K562 (cell line): ENCODE measurements around the gene NFATC3. TPM values are rescaled to one million over a fixed set of nuclear protein-coding genes. Genes with fewer than 3 reads are reported as not detected.

Source experiments
- ARID1B ChIP-seq: fragments of 450-650 bp; IDR thresholded peaks from 2 replicates; pipeline ENCODE4 v1.6.1; 2016; ENCODE audit warnings: antibody characterized with exemption, mild to moderate bottlenecking, inconsistent platforms
- ATF7 ChIP-seq: fragments of 450-650 bp; IDR thresholded peaks from 2 replicates; pipeline ENCODE4 v1.7.1; 2014; ENCODE audit warnings: mild to moderate bottlenecking, moderate library complexity
- EP300 ChIP-seq: IDR thresholded peaks from 2 replicates; pipeline ENCODE4 v1.6.1; 2012; ENCODE audit warnings: low read length, improper control_type of control experiment
- ESRRA ChIP-seq: fragments of 450-650 bp; IDR thresholded peaks from 2 replicates; pipeline ENCODE4 v1.6.1; 2014; ENCODE audit warnings: low read depth, mild to moderate bottlenecking, moderate library complexity, borderline replicate concordance
- HDAC1 ChIP-seq, 2 experiments: fragments of 450-650 bp; IDR thresholded peaks; 2 replicates each; pipeline ENCODE4 v1.6.1; 2016 to 2017; ENCODE audit warnings: inconsistent platforms in 1 of 2, mild to moderate bottlenecking in 1 of 2, moderate library complexity in 1 of 2
- KAT2B ChIP-seq: IDR thresholded peaks from one replicate; pipeline ENCODE4 v1.6.1; 2012; ENCODE audit warnings: low read depth, mild to moderate bottlenecking, control low read depth, inconsistent platforms, low read length, moderate library complexity
- MAFG ChIP-seq: fragments of 450-650 bp; conservative IDR thresholded peaks from 2 replicates; pipeline ENCODE4 v1.6.1; 2016; ENCODE audit warnings: missing genetic modification characterization, missing compliant biosample characterization
- MECOM ChIP-seq: fragments of 250-450 bp; sonication (Bioruptor Pico); IDR thresholded peaks from 2 replicates; pipeline ENCODE4 v1.8.0; 2022; ENCODE audit warnings: inconsistent platforms
- PHF21A ChIP-seq: fragments of 450-650 bp; IDR thresholded peaks from 2 replicates; pipeline ENCODE4 v1.6.1; 2017; ENCODE audit warnings: low read depth, borderline replicate concordance
- RB1 ChIP-seq: fragments of 450-650 bp; IDR thresholded peaks from 2 replicates; pipeline ENCODE4 v1.6.1; 2017; ENCODE audit warnings: low read depth, mild to moderate bottlenecking
- RBM25 ChIP-seq: fragments of 200-400 bp; formaldehyde crosslinking; IDR thresholded peaks from 2 replicates; pipeline ENCODE4 v1.6.1; 2018; ENCODE audit warnings: low read length, low read depth, moderate library complexity; ENCODE audit not compliant: severe bottlenecking
- SOX6 ChIP-seq: fragments of 450-650 bp; IDR thresholded peaks from 2 replicates; pipeline ENCODE4 v1.6.1; 2014; ENCODE audit warnings: mild to moderate bottlenecking
- SREBF1 ChIP-seq: fragments of 150-350 bp; IDR thresholded peaks from 2 replicates; pipeline ENCODE4 v1.6.1; 2014; ENCODE audit warnings: antibody characterized with exemption, low read depth, low read length, borderline replicate concordance
- SRF ChIP-seq, 2 experiments: fragments of 250-450, 450-650 bp in 1 of 2; sonication (Bioruptor Pico) in 1 of 2; sonication (generic) in 1 of 2; formaldehyde crosslinking; IDR thresholded peaks; 2 replicates each; pipeline versions ENCODE4 v1.5.0 to v1.5.1; 2020 to 2022; ENCODE audit warnings: mild to moderate bottlenecking in 1 of 2, missing genetic modification reagents in 1 of 2
- STAG1 ChIP-seq: sonication (generic); formaldehyde crosslinking; IDR thresholded peaks from 2 replicates; pipeline ENCODE4 v1.5.0; 2020; ENCODE audit warnings: missing genetic modification reagents, borderline replicate concordance
- TAF15 ChIP-seq: fragments of 200-400 bp; formaldehyde crosslinking; IDR thresholded peaks from 2 replicates; pipeline ENCODE4 v1.6.1; 2017; ENCODE audit warnings: mild to moderate bottlenecking, low read depth, low read length, moderate library complexity
- TCFL5 ChIP-seq: fragments of 250-450 bp; sonication (Bioruptor Pico); conservative IDR thresholded peaks from 2 replicates; pipeline ENCODE4 v1.6.1; 2021; ENCODE audit warnings: mild to moderate bottlenecking, moderate library complexity, matching md5 sums
- YBX1 ChIP-seq: fragments of 450-650 bp; IDR thresholded peaks from 2 replicates; pipeline ENCODE4 v1.7.1; 2016; ENCODE audit warnings: mild to moderate bottlenecking
- ZFX ChIP-seq: sonication (generic); formaldehyde crosslinking; IDR thresholded peaks from 2 replicates; pipeline ENCODE4 v1.8.0; 2022; ENCODE audit warnings: mild to moderate bottlenecking, missing genetic modification reagents, moderate library complexity
- ZNF143 ChIP-seq: sonication (generic); formaldehyde crosslinking; IDR thresholded peaks from 2 replicates; pipeline ENCODE4 v1.9.0; 2022; ENCODE audit warnings: mild to moderate bottlenecking, missing genetic modification reagents
- ZNF184 ChIP-seq: sonication (generic); formaldehyde crosslinking; IDR thresholded peaks from 2 replicates; pipeline ENCODE4 v1.5.0; 2020; ENCODE audit warnings: missing genetic modification reagents
- ZNF77 ChIP-seq: fragments of 250-450 bp; sonication (Bioruptor Pico); IDR thresholded peaks from 2 replicates; pipeline ENCODE4 v1.5.0; 2020
- ZSCAN32 ChIP-seq: fragments of 450-650 bp; formaldehyde crosslinking; IDR thresholded peaks from 2 replicates; pipeline ENCODE4 v1.4.0; 2020; ENCODE audit warnings: mild to moderate bottlenecking, moderate library complexity
- polyA plus RNA-seq, 8 experiments: library from polyadenylated mRNA; depleted of rRNA in 4 of 8; stranded (reverse) in 5 of 8; unstranded in 3 of 8; fragments of >200 nt; fragmentation: Nextera tagmentation in 2 of 8; fragmentation: Illumina TruSeq in 1 of 8; extraction: Ambion mirVana in 2 of 8; extraction: Trizol in 1 of 8; gene quantifications; 2 replicates each; pipeline versions ENCODE4 v1.2.1 to v1.2.3, GENCODE V29; 2011 to 2014; ENCODE audit warnings: inconsistent platforms in 1 of 8, missing spikeins in 1 of 8
- total RNA-seq, 7 experiments: library from RNA; depleted of rRNA in 6 of 7; stranded (reverse); fragments of >200 nt in 6 of 7; fragmentation: Illumina TruSeq in 2 of 7; extraction: Trizol in 2 of 7; gene quantifications; 2 replicates each; pipeline versions ENCODE4 v1.2.1 to v1.2.3, GENCODE V29; 2011 to 2021; ENCODE audit warnings: low replicate concordance in 1 of 7
- TF ChIP-seq, protein P1 (sequence below): fragments of 450-650 bp; conservative IDR thresholded peaks from 2 replicates; pipeline ENCODE4 v1.6.1; 2016; ENCODE audit warnings: missing genetic modification characterization, low read depth, mild to moderate bottlenecking, control low read depth, missing compliant biosample characterization
- TF ChIP-seq, protein P2 (sequence below), 3 experiments: fragments of 200-800 bp in 1 of 3; sonication (Bioruptor generic) in 1 of 3; sonication (generic) in 1 of 3; formaldehyde crosslinking in 1 of 3; IDR thresholded peaks; 2 replicates each; pipeline versions ENCODE4 v1.6.1 to v1.8.0; 2016 to 2022; ENCODE audit warnings: mild to moderate bottlenecking in 2 of 3, missing compliant biosample characterization in 2 of 3, missing genetic modification characterization in 2 of 3, missing genetic modification reagents in 1 of 3
- TF ChIP-seq, protein P3 (sequence below): fragments of 200-800 bp; sonication (Bioruptor generic); IDR thresholded peaks from 2 replicates; pipeline ENCODE4 v1.6.1; 2017; ENCODE audit warnings: missing genetic modification characterization, missing compliant biosample characterization

Gene NFATC3
- total and polyA plus RNA-seq, 9 of the 15 experiments (the other 6 are each of a cell fraction or from before 2014, with no cell fraction given): 15.7 to 98.4 (median 59.4) TPM

DNA sequence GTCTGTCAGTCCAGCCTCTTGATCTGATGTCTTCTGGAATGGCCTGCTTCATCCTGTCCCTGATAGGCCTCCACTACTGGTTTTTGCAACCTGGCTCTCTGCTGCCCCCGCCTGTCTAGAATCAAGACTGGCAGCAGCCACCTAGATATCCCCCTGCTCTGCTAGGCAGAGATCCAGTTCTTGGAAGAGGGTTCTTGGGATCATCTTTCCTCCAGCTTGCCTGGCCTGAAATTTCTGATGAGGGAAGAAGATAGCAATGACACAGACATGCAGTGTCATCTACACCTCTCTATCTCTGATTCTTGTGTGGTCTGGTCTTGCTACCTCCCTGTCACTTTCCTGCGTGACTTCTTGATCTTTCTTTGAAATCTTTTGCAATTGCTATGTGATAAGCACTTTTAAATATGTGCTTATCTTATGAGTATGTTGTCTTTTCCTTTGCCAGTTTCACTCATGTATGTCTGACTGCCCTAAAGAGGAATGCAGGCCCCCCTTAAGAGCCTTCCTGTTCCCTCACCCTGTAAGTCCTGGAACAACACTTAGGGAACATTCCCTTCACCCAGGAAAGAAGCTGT lies 20.3 kb upstream of the NFATC3 start (continued):
- peak; percentile 54 for TF ChIP-seq EP300
- TF ChIP-seq SRF (CRISPR knock-in tag; IDR thresholded peaks at IDR 0.05): peak in 1 of 2 experiments; percentile 71; a peak in 1 of 4 replicates
- no peak for TF ChIP-seq RBM25
- TF ChIP-seq, protein P1, sequence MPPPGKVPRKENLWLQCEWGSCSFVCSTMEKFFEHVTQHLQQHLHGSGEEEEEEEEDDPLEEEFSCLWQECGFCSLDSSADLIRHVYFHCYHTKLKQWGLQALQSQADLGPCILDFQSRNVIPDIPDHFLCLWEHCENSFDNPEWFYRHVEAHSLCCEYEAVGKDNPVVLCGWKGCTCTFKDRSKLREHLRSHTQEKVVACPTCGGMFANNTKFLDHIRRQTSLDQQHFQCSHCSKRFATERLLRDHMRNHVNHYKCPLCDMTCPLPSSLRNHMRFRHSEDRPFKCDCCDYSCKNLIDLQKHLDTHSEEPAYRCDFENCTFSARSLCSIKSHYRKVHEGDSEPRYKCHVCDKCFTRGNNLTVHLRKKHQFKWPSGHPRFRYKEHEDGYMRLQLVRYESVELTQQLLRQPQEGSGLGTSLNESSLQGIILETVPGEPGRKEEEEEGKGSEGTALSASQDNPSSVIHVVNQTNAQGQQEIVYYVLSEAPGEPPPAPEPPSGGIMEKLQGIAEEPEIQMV (tag): no peak
- TF ChIP-seq KAT2B: no peak
- TF ChIP-seq ESRRA: peak; percentile 73; the same call in 1 of the 2 replicates
- TF ChIP-seq ZFX (CRISPR knock-in tag): no peak
- peak; percentile 73; the same call in 1 of the 2 replicates for TF ChIP-seq SOX6
- peak; percentile 80; the same call in 1 of the 2 replicates for TF ChIP-seq STAG1 (CRISPR knock-in tag)
- no peak for TF ChIP-seq ZNF184 (CRISPR knock-in tag)
- TF ChIP-seq SREBF1: no peak
- TF ChIP-seq MECOM (CRISPR knock-in tag): peak; percentile 98
- TF ChIP-seq PHF21A: no peak
- TF ChIP-seq ATF7: peak; percentile 49
- peak; percentile 65 for TF ChIP-seq ARID1B
- TF ChIP-seq YBX1: no peak
- no peak for TF ChIP-seq ZSCAN32
- peak in 1 of 2 experiments; percentile 50; a peak in 2 of 4 replicates for TF ChIP-seq HDAC1 (IDR thresholded peaks at IDR 0.05)
- TF ChIP-seq TAF15: no peak
- TF ChIP-seq ZNF143: no peak
- TF ChIP-seq RB1: peak; percentile 38; the same call in 1 of the 2 replicates
- TF ChIP-seq, protein P2, sequence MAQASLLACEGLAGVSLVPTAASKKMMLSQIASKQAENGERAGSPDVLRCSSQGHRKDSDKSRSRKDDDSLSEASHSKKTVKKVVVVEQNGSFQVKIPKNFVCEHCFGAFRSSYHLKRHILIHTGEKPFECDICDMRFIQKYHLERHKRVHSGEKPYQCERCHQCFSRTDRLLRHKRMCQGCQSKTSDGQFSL (CRISPR knock-in tag; IDR thresholded peaks at IDR 0.05): no peak
- TF ChIP-seq, protein P2 (tag; IDR thresholded peaks at IDR 0.05): no peak
- peak; percentile 49 for TF ChIP-seq MAFG
- no peak for TF ChIP-seq ZNF77
- TF ChIP-seq, protein P3, sequence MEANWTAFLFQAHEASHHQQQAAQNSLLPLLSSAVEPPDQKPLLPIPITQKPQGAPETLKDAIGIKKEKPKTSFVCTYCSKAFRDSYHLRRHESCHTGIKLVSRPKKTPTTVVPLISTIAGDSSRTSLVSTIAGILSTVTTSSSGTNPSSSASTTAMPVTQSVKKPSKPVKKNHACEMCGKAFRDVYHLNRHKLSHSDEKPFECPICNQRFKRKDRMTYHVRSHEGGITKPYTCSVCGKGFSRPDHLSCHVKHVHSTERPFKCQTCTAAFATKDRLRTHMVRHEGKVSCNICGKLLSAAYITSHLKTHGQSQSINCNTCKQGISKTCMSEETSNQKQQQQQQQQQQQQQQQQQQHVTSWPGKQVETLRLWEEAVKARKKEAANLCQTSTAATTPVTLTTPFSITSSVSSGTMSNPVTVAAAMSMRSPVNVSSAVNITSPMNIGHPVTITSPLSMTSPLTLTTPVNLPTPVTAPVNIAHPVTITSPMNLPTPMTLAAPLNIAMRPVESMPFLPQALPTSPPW (CRISPR knock-in tag): peak; percentile 71
- TF ChIP-seq TCFL5: no peak
